Muscle of arm (tissue), 12 donors: ENCODE results near the gene EGFLAM. TPM values are rescaled to one million over a fixed set of nuclear protein-coding genes. Genes with fewer than 3 reads are reported as not detected.

Experiments
- DNase-seq: peaks from one replicate; pipeline ENCODE4 v3.0.0-alpha.2; 2013
- polyA plus RNA-seq, 12 donors: library from polyadenylated mRNA; unstranded; fragments of 120-200 nt; gene quantifications; one replicate each; pipeline ENCODE4 v1.2.1, GENCODE V29; 2013; ENCODE audit not compliant: insufficient read length in 12 of 12

The EGFLAM gene
- polyA plus RNA-seq, 12 donors: 33.7 to 61.3 (median 49.3) TPM; not detected in 1

DNA sequence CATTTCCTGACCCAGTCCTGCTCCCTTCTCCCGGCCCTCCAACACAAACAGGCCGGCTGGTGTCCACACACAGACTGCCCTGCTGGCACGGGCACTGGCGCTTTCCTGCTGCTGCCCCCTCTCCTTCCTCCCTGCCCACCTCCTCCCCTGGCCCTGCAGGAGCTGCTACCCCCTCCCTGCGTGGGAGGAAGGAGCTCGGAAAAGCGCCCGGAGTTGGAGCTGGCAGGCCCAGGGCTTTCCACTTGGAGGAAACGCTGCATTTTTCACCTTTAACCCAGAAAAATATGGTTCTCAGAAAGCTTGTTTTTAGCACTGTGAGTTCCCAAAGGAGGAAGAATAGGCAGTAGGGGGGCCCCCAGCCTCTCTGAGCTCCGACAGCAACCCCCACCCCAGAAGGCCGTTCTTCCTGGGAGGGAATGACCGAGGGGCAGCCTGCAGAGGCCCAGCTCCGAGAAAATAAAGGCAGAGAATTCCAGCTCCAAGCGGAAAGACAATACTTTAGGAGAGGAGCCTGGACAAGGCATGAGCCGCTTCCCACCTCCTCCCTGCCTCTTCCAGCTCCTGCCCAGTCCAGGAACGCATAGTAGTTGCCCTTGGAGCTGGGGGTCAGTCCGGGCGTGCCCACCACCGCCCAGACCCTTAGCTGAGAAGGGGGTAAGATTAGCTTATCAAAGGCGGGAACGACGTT is 209.1 kb downstream of the EGFLAM start:
- DNase-seq: peak; percentile 68

DNA sequence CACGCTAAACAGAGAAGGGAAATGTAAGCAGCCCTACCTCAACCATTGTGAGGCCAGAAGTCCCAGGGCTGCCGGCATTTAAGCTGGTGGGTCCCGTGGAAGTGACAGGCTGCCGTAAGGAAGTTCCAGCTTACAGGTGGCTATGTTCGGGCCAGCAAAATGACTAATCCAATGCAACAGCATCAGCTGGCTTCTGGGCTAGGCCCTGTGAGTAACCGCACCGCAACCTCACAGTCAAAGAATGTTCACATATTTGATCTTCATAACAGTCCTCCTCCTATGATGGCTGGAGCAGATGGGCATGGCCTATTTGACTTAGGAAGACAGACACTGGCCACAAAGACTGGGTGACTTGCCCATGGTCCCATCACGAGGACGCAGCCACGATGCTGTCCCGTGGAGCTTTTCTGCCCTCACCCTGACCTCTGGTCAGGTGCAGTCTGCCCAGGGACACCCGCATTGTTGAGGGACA is 209.9 kb downstream of the EGFLAM start:
- no peak for DNase-seq

DNA sequence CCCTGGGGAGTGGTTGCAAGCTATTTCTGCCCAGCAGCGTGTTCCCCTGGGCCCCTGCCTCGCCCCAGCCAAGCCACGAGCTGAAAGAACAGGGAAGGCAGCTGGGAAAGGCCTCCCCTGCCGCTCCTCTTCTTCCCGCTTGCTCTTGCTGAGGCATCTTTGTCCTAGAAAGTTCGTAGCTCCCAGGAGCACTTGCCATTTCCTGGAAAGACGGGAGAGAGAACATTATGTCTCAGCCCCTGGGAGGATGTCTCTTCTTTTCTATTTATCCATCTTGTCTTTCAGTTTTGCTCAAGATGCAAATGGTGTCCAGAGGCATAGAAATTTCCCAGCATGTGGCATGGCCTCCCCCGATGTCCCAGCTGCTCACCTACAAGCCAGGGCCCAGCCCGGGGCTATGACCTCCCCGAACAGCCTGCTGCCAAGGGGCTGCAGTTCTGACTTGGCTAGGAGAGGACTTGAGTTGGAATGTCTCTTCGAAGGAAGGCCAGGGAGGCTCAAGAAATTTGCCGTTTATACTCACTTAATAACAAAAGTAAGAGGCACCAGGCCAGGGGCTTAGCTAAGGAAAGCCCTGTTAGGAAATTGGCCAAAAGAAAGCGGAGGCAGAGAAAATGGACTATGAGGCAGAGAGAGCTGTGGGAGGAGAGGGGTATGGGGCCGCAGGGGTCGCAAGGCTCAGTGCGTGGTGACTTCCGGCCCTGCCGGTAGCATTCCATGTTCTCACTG is 210.8 kb downstream of the EGFLAM start:
- DNase-seq: peak; percentile 84

- no peak for DNase-seq
Measured at GRCh38 chr5:38469707-38470267, 211.4 kb downstream of the EGFLAM start.

DNA sequence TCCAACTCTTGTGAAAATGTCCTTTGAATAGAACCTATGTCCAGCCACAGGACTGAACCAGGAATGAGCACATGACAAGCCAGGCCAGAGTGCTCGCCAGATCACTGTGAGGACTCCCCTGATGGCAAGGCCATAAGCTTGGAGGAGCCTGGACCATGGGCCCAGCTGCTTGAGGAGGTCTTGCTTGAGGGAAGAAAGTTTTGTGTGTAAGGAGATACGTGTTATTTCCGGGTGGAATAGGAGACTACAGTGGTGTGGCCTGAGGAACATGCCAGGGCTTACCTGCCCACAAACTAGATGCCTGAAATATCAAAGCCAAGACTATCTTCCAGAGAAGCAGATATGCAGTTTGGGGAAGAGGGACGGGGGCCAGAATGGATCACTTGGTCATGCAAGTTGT is 213.3 kb downstream of the EGFLAM start:
- DNase-seq: no peak

- DNase-seq: no peak
Measured at GRCh38 chr5:38472541-38472940, 214.2 kb downstream of the EGFLAM start.

DNA sequence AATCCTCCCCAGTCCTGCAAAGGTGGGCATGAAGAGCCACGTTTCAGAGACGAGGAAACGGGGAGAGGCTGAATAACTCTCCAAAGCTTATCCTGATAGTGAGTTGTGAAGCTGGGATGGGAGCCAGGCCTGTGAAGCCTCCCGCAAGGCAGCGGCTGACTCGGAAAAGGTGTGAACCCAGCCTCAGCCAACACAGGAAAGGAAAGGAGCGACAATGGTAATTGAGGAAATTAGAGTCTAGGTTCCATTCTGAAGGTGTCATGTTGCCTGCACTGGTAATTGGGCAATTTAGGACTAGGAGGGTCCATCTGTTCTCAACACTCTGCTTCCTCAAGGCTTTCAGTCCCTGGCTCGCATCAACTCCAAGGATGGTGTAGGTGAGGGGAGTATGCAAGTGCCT is 214.6 kb downstream of the EGFLAM start:
- DNase-seq: no peak

DNA sequence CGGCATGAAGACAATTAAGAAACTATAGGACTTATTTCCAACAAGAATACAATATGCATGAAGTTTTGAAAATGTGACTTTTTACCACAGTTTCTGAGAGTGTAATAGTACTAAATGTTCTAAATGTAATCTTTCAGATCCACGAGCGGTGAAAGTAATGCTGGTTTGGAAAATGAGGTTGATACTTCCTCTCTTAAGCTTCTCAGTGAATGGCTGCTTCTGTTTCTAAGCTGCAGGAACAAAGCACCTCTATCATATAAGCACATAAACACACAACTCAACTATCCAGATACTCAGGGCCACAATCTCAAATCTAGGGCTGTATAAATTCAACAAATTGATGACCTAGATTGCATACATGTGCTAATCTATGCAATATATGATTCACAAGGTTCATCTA is 219.8 kb downstream of the EGFLAM start:
- no peak for DNase-seq

DNA sequence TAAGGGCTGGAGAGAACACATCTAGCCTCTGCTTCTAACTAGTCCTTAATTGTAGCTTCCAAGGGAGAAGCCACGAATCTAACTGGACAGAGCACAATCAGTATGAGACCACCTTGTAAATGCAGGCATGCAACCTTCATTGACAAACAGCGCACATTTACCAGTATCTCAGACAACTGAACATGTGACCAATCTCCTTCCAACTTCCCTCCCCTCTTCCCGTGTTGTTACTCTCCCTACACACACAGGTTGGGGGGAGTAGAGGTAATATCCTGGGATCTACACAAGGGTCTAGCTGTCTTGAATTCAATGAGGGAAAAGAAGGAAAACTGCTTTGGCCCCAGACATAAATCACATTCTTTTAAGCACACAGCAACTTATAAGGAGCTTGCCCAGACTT is 220.5 kb downstream of the EGFLAM start:
- DNase-seq: no peak

- no peak for DNase-seq
Measured at GRCh38 chr5:38479315-38479904, 221.1 kb downstream of the EGFLAM start.

DNA sequence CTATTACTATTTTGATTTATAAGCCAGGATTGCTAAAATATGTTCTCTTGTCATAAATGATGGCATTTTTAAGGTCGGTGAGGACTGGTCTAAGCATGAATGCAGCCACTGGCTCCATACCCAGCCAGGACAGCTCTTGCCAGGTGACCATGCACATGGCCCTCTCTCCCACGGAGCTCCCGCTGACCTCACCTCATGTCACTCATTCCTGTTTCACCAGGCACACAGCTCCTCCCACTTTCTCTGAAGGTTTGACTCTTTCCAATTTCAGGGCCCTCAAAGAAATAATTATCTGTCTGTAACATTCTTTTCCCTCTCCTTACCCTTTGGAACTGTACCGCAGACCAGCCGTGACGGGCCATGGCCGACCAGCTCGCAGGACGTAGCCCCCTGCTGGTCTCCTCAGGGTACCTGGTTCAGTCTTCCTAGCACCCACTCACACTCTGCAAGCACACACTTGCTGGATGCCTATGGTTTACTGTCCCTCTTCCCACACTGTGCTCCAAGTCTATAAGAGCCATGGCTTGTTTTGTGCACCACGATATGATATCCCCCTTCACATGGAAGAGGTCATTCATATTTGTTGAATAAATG is 225.5 kb downstream of the EGFLAM start:
- no peak for DNase-seq

- no peak for DNase-seq
Measured at GRCh38 chr5:38494175-38494574, 235.8 kb downstream of the EGFLAM start.

- DNase-seq: no peak
Measured at GRCh38 chr5:38494763-38495162, 236.4 kb downstream of the EGFLAM start.

- DNase-seq: no peak
Measured at GRCh38 chr5:38497946-38498345, 239.6 kb downstream of the EGFLAM start.

DNA sequence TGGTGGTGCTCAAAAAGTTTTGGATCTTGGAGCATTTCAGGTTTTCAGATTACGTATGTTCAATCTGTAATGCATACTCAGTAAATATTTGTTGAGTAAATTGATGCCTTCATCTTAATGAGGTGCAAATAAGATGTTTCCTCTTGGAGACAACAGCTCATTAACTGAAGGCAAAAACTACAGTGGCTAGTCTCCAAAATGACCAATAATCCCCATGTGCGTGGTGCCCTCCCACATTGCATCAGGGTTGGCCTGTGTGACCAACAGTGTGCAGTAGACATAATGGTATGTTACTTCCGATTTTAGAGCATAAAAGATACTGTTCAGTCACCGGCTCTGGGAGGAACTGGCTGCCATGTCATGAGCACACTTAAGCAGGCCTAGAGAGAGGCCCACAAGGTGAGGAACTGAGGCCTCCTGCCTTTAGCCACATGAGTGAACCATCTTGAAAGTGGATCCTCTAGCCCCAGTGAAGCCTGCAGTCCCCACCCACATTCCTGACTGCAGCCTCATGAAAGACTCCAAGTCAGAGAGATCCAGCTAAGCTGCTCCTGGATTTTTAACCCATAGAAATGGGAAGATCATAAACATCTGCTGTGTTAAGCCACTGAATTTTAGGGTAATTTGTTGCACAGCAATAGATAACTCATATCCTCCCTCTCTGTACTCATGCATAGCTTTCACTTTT is 242.4 kb downstream of the EGFLAM start:
- no peak for DNase-seq

DNA sequence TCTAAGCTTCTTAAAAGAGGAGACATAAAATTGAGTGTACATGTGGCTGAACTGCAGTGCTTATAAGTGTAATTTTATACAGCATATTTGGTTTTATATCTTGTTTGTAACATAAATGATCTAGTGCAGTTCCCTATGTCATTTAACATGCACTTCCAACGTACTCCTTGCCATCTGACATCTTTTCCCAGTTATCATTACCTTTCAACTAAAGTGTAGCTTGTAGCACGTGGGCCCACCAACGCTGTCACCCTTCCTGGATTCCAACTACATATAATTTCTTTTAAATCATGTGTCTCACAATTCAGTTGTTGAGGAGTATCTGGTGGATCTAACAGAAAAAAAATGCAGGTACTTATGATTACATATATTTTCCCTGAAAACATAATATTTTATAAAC is 247.9 kb downstream of the EGFLAM start:
- no peak for DNase-seq

DNA sequence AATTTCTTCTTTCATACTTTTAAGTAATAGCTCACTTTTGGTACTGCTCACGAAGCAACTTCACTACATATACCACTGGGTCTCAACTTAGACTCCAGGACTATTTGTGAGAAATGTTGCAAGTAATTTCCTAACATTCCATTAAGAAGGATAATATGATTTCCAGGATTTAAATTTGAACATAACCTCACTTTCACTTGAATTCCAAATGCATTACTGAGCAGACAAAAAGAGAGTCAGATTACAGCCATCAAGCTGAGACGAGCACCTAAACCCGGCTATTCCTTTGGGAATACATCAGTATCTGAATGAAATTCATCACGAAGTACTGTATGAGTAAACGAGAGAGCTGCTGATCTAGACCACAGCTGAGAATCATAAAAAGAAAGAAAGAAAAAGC is 250.8 kb downstream of the EGFLAM start:
- peak; percentile 14 for DNase-seq
